NCI-H2227 (cell line): ENCODE measurements around the gene ZNF488.
A peak's percentile ranks its signal among the peaks of the same experiment; 100 is the strongest.

Experiments
- DNase-seq: peaks from one replicate; lab custom pipeline; 2025; ENCODE audit not compliant: unreplicated experiment; lab: John Stamatoyannopoulos, UW

The ZNF488 gene

DNA sequence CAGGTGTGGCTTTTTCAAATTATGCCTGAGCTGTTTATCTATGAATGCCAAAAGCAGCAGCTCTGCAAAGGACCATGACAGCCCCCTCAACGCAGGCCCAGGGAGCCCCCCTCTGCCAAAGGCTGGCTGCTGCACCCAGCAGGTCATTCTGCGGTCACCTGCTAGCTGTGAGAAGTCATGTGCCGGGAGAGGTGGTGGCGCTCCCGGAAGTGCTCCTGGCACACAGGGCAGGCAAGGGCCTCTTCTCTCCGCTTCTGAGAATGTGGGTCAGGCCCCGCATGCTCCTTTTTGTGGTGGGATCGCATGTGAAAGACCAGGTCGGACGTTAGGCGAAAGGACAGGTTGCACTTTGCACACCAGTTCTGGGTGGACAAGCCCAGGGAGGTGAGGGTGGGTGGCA is 16.4 kb downstream of the ZNF488 start:
- no peak for DNase-seq

DNA sequence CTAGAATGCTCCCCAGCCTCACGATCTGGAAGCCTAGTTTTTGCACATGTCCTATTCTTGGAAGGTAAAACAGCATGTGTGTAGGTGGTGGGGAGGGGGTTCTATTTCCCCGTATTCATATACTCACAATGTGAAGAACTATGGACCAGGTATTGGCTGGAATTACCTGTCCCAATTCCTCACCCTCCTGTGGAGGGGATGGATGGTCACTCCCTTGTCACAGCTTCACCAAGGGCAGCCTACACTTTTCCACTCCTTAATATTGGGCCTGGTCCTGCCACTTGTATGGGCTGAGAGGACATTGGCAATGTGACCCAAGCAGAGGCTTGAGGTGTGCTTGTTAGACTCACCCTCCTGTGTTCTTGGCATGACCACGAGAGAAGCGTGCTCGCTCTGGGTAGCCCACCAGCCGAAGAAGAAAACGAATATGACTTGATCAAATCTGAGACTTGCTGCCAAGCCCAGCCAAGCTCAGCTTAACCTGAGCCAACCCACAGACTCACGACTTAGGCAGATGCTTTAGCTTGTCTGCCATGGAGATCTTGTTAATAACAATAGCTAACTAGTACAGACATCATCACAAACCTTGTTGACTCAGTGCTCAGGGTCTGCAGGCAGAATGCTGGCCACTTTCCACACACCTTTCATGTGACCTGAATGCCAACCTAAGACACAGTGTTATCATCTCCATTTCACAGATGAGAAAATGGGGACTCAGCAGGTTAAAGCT is 17.2 kb downstream of the ZNF488 start:
- no peak for DNase-seq

DNA sequence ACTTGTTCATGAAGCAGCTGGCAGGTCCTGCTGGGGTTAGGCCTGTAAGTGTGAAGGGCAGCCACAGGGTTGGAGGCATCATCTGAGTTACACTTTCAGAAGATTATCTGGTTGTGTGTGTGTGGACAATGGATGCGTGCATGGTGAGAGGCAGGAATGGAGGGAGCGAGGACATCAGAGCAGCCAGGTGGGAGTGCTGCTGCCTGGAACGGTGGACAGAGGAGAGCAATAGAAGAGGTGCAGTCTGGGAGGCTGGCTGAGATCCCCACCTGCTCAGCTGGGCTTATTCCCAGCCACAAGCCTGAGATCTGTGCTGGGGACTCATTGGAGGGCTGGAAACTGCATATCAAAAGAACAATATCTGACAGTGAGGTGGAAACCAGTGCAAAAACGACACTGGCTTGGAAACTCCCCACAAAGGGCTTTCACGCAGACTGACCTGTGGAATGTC is 17.9 kb downstream of the ZNF488 start:
- no peak for DNase-seq

DNA sequence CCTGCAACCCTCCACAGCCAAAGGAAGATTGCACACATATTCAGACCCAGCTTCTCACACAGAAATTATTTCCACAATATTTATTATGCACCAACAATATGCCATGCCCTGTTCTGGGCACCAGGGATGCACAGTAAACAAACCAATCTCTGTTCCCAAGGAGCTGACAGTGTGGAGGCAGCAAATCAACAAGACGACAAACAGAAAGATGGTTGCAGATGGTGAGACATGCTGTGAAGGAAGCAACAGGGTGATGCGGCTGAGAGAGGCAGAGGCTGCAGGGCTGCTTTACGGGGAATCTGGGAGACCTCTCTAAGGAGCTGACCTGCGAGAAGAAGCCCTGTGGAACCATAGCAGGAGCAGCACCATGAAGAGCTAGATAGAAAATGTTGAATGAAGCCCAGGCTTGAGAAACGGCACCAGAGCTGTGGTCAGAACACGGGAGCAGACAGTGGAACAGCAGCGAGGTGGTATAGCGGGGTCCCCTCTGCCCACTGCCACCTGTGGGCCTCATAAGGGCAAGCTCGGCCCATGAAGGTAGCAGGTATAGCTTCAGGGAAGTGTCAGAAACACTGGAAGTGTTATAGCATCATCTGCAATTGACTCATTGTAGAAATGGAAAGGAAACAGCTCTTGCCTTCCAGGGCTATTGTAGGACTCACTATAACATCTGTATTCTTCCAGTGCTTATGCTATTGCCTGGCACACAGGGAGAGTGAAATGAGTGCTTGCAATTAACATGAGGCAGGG is 18.5 kb downstream of the ZNF488 start:
- DNase-seq = no peak

DNA sequence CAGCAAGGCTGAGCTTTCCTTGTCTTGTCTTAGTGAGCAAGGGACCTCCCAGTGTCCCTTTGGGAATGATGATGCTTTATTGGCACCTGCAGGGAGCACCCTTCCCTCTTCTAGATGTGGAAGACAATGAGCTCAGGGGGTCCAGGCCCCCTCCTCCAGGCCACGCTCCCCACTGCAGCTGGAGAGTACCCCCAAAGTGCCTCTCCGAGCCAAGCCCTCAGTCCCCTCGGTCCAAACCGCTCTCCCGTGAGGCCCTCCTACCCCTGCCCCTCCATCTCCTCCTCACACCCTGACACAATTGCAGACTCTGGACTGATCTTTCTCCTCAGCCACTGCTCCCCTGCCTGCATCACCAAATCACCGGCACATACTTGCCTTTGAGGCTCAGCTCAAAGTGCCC is 19.2 kb downstream of the ZNF488 start:
- DNase-seq = no peak

DNA sequence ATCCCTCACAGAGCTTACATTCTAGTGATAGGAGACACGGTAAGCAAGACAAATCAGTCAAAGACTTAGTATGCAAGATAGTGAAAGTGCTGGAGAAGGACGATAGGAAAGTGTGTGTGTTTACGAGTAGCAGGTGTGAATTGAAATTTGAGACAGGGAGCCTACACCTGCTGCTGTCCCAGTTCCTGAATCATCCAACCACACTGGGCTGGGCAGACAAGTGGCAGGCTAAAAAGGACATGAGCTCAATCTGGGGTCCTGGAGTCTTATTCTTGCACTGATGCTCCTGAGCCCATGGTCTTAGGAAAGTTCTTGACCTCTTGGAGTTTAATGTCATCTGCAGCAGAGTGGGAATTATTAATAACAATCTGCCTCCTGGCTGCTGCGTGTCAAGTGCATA is 19.7 kb downstream of the ZNF488 start:
- DNase-seq = no peak

DNA sequence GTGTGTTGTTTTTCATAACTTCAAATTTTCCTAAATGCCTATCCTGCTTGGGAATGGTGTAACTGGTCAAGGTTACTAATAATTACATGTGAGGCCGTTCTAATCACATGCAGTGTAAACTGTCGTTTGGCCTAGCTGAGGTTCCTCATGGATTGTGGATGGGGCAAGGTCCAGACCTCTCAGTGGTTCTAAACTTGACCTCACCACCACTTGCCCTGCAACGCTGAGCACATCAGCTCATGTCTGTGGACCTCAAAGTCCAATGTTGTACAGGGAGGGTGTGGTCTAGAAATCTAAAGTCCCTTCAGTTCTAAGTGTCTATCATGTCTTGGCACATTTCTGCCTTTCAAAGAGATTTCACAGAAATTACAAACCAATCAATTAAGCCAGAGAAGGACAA is 20.3 kb downstream of the ZNF488 start:
- DNase-seq = no peak

DNA sequence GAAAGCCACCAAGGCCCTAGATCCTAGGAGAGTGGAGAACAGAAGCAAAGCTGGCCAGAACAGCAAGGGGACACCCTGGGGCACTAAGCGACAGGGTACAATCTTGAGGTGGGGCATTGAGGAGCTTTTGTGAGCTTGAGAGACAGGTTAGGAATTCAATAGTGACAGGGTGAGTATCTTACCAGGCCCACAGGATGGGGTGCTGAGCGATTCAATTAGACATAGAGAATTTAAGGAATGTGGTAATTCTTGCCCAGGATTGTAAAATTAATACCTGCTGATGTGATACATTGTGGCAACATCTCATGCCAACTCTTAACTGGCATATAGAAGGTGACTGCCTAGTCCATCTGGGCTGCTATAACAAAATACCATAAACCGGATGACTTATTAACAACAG is 21.9 kb downstream of the ZNF488 start:
- DNase-seq = no peak

DNA sequence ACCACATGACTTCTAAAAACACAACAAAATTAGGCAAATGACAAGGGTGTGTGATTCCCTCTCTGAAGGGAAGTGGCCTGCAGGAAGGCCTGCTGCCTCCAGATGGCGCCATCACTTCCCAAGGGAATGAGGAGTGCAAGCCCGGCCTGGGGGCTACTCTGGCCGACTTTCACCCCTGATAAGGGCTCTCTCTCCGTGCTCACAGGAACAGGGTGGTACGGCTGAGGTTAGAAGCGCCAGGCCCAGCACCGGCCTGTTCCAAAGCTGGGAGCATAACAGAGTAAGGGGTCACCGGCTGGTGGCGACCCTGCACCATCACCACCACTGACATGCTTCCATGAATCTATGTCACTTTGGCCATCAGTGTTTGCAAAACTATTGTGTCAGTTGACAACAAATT is 22.8 kb downstream of the ZNF488 start:
- peak; percentile 11 for DNase-seq

DNA sequence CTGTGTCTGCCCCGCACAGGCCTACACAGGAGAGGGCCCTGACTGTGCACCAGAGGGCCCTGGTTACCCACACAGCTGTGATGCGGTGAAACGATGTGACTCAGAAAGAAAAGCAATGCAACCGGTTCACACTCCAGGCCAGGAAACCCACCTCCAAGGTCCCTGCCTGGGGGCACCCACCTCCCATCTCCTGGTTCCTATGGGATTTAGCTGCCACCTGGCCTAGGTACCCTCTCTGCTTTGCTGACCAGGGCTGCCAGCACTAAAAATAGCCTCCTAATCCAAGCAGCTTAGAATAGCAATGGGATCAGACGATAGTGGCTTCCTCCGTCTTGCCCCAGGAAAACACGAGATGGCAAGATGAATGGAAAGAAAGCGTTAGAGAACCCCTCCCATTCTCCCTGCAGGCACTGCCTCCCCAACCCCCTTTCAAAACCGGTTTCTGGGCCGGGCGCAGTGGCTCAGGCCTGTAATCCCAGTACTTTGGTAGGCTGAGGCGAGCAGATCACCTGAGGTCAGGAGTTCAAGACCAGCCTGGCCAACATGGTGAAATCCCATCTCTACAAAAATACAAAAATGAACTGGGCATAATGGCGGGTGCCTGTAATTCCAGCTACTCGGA is 23.6 kb downstream of the ZNF488 start:
- DNase-seq = no peak

DNA sequence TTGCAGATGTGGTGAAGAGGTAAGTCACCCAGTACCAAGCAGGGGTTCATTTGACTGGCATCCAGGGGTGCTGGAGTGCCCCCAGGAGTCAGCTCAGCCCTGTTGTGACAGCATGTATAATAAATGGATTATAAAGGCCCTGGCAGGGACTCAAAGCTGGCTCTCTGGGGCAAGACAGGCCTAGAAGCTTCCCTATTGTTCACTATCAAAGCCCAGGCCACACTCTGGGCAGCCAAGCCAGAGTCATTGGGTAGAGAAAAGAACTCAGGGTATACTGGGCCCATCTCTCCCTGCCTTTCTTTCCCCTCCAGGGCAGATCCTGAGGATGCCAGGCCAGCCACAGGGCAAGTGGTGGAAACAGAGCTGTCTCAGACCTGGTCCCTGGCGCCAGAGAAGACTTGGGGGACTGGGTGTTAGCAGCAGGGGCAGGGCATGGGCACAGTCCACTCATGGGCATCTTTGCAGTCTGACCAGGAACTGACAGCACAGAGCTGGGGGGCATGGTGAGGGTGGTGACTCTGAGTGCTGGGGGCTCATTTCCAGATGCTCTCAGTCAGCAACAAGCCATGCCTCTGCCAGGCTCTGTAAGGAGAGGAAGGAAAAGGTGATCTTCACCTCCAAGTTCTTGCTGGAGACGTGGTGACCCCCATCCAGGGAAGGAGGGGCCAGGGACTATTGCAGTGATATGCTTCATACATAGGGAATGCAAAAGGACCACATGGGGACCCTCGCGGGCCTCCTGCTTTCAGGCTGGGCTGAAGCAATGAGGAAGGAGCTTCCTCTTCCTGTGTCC is 24.3 kb downstream of the ZNF488 start:
- DNase-seq = no peak

DNA sequence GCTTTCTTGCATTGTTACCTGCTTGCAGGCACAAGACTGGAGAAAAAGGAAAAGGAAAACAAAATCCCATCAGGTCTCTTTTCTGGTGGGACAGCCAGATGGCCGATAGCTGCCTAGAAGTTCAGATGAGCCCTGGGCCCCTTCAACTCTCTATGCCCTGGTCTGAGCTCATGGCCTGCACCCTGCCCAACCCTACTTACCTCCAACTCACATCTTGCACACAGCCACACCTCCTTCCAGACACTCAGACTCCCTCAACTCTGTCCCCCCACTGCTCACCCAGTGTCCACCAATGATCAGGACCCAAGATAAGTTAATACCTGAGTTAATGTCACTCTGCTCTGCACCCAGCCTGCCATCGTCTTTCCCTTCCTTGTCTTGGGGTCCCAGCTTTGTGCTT is 25.0 kb downstream of the ZNF488 start:
- no peak for DNase-seq

DNA sequence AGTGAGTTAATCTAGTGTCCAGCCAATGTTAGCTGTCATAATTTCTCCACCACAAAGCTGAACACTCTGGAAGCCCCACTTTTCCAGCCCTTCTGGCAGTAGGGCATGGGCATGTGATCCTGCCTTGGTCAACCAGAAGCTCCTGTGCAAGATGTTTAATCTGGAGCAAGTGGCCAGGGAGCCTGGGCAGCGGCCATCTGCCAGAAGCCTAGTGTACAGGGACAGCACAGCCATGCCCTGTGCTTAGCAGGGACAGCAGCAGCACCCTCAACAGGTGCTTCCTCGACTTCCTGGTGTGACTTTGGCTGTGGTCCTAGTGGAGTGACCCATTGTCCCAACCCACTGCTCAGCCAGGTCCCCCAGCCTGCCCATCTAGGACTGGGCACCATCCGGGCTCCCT is 25.6 kb downstream of the ZNF488 start:
- no peak for DNase-seq

DNA sequence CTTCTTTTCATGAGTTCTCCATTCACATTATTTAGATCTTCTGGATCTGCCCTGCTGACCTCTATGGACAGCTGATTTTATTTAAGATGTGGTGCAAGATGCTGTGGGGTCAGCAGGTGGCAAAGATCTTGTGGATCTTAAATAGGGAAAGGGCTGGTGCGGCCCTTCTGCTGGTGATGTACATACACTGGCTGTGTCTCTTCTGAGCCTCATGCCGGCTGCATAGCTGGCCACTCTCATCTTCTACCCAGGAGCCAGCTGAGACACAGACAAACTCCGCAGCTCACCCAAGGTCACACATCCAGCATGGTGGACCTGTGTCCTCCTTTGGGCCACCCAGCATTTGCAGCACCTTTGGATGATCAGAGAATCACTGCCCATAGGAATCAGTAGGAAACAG is 26.2 kb downstream of the ZNF488 start:
- no peak for DNase-seq

DNA sequence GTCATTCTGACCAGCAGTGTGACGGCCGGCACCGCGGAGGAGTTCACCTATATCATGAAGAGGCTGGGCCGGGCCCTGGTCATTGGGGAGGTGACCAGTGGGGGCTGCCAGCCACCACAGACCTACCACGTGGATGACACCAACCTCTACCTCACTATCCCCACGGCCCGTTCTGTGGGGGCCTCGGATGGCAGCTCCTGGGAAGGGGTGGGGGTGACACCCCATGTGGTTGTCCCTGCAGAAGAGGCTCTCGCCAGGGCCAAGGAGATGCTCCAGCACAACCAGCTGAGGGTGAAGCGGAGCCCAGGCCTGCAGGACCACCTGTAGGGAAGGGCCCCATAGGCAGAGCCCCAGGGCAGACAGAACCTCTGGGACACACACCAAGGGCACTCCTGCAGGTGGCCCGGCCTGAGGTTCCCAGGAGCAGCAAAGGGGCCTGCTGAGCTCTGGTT is 26.9 kb downstream of the ZNF488 start:
- DNase-seq = no peak

DNA sequence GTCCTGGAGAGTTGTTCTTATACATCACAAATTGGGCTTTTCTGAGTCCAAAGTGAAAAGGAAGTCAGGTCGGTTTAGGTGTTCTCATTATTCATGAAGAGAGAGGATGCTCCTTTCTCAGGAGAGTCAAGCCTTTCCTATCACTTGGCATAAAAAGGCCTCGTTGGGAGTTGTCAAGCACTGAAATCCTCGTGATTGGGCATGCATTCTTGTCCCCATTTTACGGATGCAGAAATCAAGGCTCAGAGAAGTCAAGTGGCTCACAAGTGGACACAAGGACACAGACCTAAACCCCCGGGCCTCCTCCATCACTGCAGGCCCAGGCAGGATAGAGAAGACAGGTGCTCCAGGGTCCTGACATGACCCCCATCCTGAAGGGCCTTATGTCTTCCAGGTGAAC is 27.4 kb downstream of the ZNF488 start:
- DNase-seq = no peak

DNA sequence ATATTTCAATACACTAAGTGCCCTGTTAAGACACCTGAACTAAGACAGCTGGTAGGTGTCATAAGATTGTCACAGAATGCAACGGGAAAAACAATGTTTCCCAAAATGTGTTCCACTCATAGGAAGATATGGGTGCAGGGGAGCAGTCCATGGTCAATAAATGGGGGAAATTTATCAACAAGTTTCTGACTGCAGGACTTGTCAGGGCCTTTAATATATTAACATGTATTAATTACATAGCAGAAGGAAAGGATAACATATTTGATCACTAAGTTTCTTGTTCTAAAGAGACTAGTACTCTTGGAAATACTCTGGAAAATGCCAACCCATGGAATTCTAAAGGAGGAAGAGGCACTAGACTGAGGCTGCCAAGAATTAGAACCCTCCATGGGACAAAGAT is 29.2 kb downstream of the ZNF488 start:
- no peak for DNase-seq

DNA sequence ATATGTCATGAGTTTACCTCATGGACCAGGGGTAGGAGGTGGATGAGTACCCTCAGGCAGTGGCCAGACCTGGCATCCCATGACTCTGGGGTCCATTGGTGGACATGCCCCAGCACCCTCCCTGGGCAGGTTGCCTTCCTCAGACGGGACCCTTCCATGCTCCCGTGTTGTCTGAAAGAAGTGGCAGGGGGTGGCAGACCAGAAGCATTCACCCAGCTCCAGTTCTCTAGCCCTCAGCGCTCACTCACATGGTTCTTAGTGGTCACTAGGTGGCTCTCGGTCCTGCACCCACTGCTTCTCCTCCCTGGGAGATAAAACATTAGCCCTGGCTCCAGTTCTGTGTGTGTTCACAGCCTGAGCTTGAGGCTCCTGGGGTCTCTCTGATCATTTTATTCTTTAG is 29.9 kb downstream of the ZNF488 start:
- DNase-seq = no peak

DNA sequence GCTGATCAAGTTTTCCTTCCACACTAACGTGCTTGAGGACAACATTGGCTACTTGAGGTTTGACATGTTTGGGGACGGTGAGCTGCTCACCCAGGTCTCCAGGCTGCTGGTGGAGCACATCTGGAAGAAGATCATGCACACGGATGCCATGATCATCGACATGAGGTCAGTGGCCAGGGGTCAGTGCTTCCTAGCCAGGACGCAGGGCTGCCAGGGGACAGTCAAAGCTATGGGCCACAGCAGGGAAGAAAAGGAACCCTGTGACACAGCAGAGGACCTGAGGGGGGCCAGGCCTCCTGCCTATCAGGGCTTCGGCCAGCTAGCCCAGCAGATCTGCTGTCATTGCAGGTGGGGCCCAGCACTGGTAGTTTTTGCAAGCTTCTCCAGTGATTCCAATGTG is 30.7 kb downstream of the ZNF488 start:
- DNase-seq = no peak

DNA sequence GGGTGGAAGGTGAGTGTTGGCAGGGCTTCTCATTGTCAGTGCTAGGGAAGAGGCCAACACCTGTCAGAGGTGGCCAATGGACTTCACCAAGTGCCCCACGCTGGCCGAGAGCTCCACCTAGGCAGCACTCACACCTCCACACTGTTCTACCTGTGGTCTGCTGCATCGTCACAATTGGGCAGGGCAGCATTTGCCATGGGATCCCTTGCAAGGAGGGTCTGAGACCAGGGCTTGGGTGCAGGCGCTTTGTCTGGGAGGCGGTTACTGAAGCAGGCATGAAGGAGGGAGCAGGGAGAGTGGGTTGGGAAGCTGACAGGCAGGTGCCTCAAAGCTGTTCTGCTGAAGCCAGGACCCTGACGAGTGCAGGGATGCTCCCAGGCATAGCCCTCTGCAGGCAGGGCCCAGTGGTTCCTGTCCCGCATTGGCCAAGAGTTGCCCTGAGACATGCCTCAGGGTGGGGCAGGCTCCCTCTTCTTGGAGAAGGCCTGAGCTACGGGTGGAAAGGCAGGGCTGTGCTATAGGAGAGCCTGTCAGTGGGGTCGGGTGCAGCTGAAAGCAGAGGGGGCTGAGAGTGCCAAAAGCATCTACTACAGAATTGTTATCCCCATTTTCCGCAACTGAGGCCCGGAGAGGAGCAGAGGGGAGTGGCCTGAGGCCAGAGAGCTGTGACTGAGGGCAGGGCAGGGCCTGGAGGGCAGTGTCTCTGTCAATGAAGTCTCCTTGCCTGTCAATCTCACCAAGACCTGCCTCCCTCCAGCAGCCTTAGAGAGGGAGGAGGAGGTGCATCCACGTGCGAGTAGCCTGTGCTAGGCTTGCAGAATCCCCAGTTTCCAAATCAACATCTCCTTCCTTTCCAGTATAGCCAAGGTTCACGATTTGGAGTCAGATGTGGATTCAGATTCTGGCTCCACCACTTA is 31.9 kb downstream of the ZNF488 start:
- DNase-seq = no peak
